K562 (cell line): ENCODE data around the gene ZC3H12A. TPM values are rescaled to one million over a fixed set of nuclear protein-coding genes. Genes with fewer than 3 reads are reported as not detected.

ENCODE experiments used
- ATAC-seq: fragments of 200-7000 bp; cut with Tn5 transposase; 3 replicates; pipeline ENCODE4 v1.9.1; 2020; ENCODE audit warnings: moderate library complexity
- BruUV-seq: library from RNA; stranded (reverse); fragments of 400-500 nt; replicated peaks from 2 replicates; lab custom pipeline; 2021; lab: Mats Ljungman, UMichigan
- CTCF ChIA-PET: fragments of 300-600 bp; formaldehyde crosslinking; extraction: SDS; loops from one replicate; lab custom pipeline; 2021; ENCODE audit warnings: low intra/inter-chr PET ratio; lab: Yijun Ruan, JAX
- POLR2A ChIA-PET: fragments of 300-600, 350-650 bp; sonication (Branson Sonifier 250); formaldehyde crosslinking; extraction: SDS; loops from one replicate; lab custom pipeline; 2021; ENCODE audit warnings: antibody characterized with exemption, inconsistent platforms; lab: Yijun Ruan, JAX
- DNase-seq, 4 experiments: peaks; one replicate each; pipeline versions ENCODE4 v3.0.0 to v3.0.0-alpha.2; 2011 to 2018; ENCODE audit warnings: low spot score in 3 of 4, mixed read lengths in 3 of 4; ENCODE audit errors: extremely low read depth in 1 of 4
- FAIRE-seq: peaks from 2 replicates; lab custom pipeline; 2011; peaks lifted over from hg19 to GRCh38; lab: Jason Lieb, UNC
- H2AFZ ChIP-seq: 2 replicates; pipeline ENCODE4 v1.6.0; 2011; ENCODE audit warnings: low read depth, low read length, control low read depth, inconsistent platforms
- H3K27ac ChIP-seq: fragments of 200-600 bp; 3 replicates; pipeline ENCODE4 v1.8.0; 2011; ENCODE audit warnings: low read depth, mild to moderate bottlenecking, control low read depth, inconsistent platforms, low read length, moderate library complexity, mixed read lengths; ENCODE audit errors: extremely low read depth
- H3K27me3 ChIP-seq, 2 experiments: fragments of 300-600 bp in 1 of 2; 2 replicates in 1 of 2; 3 replicates in 1 of 2; pipeline versions ENCODE4 v1.6.0 to v1.8.0; 2011; ENCODE audit warnings: inconsistent platforms in 2 of 2, low read length in 2 of 2, mild to moderate bottlenecking in 1 of 2, mixed read lengths in 1 of 2, moderate library complexity in 1 of 2; ENCODE audit not compliant: control insufficient read depth in 2 of 2, insufficient read depth in 2 of 2
- H3K36me3 ChIP-seq: fragments of 300-600 bp; 3 replicates; pipeline ENCODE4 v1.8.0; 2011; ENCODE audit warnings: mild to moderate bottlenecking, low read length, inconsistent platforms; ENCODE audit not compliant: control insufficient read depth, insufficient read depth
- H3K4me1 ChIP-seq, 2 experiments: fragments of 200-600 bp in 1 of 2; replicated peaks in 1 of 2; 2 replicates in 1 of 2; 3 replicates in 1 of 2; pipeline versions ENCODE4 v1.5.1 to v1.8.0; 2011; ENCODE audit warnings: inconsistent platforms in 2 of 2, low read length in 2 of 2, mild to moderate bottlenecking in 1 of 2, mixed read lengths in 1 of 2, moderate library complexity in 1 of 2; ENCODE audit not compliant: control insufficient read depth in 2 of 2, insufficient read depth in 2 of 2
- H3K4me2 ChIP-seq: 2 replicates; pipeline ENCODE4 v1.6.1; 2011; ENCODE audit warnings: low read length, control low read depth, inconsistent platforms, mixed read lengths; ENCODE audit not compliant: insufficient read depth
- H3K4me3 ChIP-seq: fragments of 200-600 bp; sonication (generic), shearing (Covaris generic); 2 replicates; pipeline ENCODE4 v1.5.1; 2016; ENCODE audit warnings: control low read depth, inconsistent platforms
- H3K79me2 ChIP-seq: fragments of 200-600 bp; 3 replicates; pipeline ENCODE4 v1.8.0; 2011; ENCODE audit warnings: low read length, inconsistent platforms; ENCODE audit not compliant: control insufficient read depth, insufficient read depth
- H3K9ac ChIP-seq, 2 experiments: 2 replicates each; pipeline versions ENCODE4 v1.6.0 to v1.6.1; 2011; ENCODE audit warnings: low read depth in 2 of 2, low read length in 2 of 2, control low read depth in 1 of 2, inconsistent platforms in 1 of 2, mild to moderate bottlenecking in 1 of 2, mixed read lengths in 1 of 2; ENCODE audit not compliant: insufficient read depth in 1 of 2
- H3K9me1 ChIP-seq: one replicate; pipeline ENCODE4 v1.6.0; 2011; ENCODE audit warnings: inconsistent platforms, mild to moderate bottlenecking, low read length, moderate library complexity; ENCODE audit not compliant: control insufficient read depth, insufficient read depth
- H3K9me3 ChIP-seq: replicated peaks from 2 replicates; pipeline ENCODE4 v1.5.1; 2011; ENCODE audit warnings: low read depth, low read length, inconsistent platforms; ENCODE audit not compliant: control insufficient read depth, insufficient read depth
- H4K20me1 ChIP-seq: replicated peaks from 2 replicates; pipeline ENCODE4 v1.6.1; 2011; ENCODE audit warnings: low read length, inconsistent platforms, mixed read lengths; ENCODE audit not compliant: control insufficient read depth, insufficient read depth
- ELF1 ChIP-seq: fragments of 200-800 bp; sonication (Bioruptor generic); IDR thresholded peaks from 2 replicates; pipeline ENCODE4 v1.6.1; 2016; ENCODE audit warnings: missing genetic modification characterization, missing compliant biosample characterization
- HCFC1 ChIP-seq: IDR thresholded peaks from 2 replicates; pipeline ENCODE4 v1.6.1; 2012; ENCODE audit warnings: low read depth, low read length, improper control_type of control experiment
- NKRF ChIP-seq: fragments of 450-650 bp; IDR thresholded peaks from 2 replicates; pipeline ENCODE4 v1.6.1; 2016; ENCODE audit warnings: borderline replicate concordance
- NR0B1 ChIP-seq: fragments of 450-650 bp; IDR thresholded peaks from one replicate; pipeline ENCODE4 v1.6.1; 2018; ENCODE audit warnings: mild to moderate bottlenecking, moderate library complexity; ENCODE audit not compliant: partially characterized antibody
- NUFIP1 ChIP-seq: fragments of 450-650 bp; IDR thresholded peaks from 2 replicates; pipeline ENCODE4 v1.6.1; 2018; ENCODE audit not compliant: partially characterized antibody
- TCF15 ChIP-seq: fragments of 250-450 bp; sonication (Bioruptor Pico); IDR thresholded peaks from 2 replicates; pipeline ENCODE4 v1.8.0; 2022; ENCODE audit warnings: moderate library complexity, mild to moderate bottlenecking, inconsistent platforms
- ZBTB33 ChIP-seq: sonication (generic); formaldehyde crosslinking; IDR thresholded peaks from 2 replicates; pipeline ENCODE4 v1.8.1; 2023; ENCODE audit warnings: mild to moderate bottlenecking, missing genetic modification reagents
- WGBS: fragments of 100-300 bp; shearing (Covaris generic); methylation state at CpG from one replicate; pipeline ENCODE4 v1.1.6; 2016; ENCODE audit warnings: low coverage, mixed read lengths; ENCODE audit not compliant: insufficient coverage; ENCODE audit errors: missing lambda C conversion rate; 5-methylcytosine and 5-hydroxymethylcytosine counted together
- in situ Hi-C: fragments of 300-500 bp; cut with MboI; formaldehyde crosslinking; loops from 4 replicates; pipeline ENCODE4 v1.15.0; 2018; ENCODE audit warnings: inconsistent platforms, mixed read lengths
- intact Hi-C: fragments of 100-400 bp; cut with micrococcal nuclease; formaldehyde crosslinking; loops from 2 replicates; pipeline ENCODE4 v1.14.2; 2022
- polyA plus RNA-seq, 8 experiments: library from polyadenylated mRNA; depleted of rRNA in 4 of 8; stranded (reverse) in 5 of 8; unstranded in 3 of 8; fragments of >200 nt; fragmentation: Nextera tagmentation in 2 of 8; fragmentation: Illumina TruSeq in 1 of 8; extraction: Ambion mirVana in 2 of 8; extraction: Trizol in 1 of 8; gene quantifications; 2 replicates each; pipeline versions ENCODE4 v1.2.1 to v1.2.3, GENCODE V29; 2011 to 2014; ENCODE audit warnings: inconsistent platforms in 1 of 8, missing spikeins in 1 of 8
- total RNA-seq, 7 experiments: library from RNA; depleted of rRNA in 6 of 7; stranded (reverse); fragments of >200 nt in 6 of 7; fragmentation: Illumina TruSeq in 2 of 7; extraction: Trizol in 2 of 7; gene quantifications; 2 replicates each; pipeline versions ENCODE4 v1.2.1 to v1.2.3, GENCODE V29; 2011 to 2021; ENCODE audit warnings: low replicate concordance in 1 of 7

ZC3H12A gene
- total and polyA plus RNA-seq, 9 of the 15 experiments (the other 6 are each of a cell fraction or from before 2014, with no cell fraction given), result 0.14 to 9.4 (median 6.7) TPM

- H3K4me2 ChIP-seq, result no peak overlapping the region
- H3K9ac ChIP-seq, result no peak overlapping the region
- H3K27me3 ChIP-seq, result no peaks in the 10 kb centered on the region
- ChIA-PET CTCF (no interaction called here), POLR2A (interaction anchor here (0.5 to 8.8 kb wide), 4 partner anchors 8 to 180 kb away, joined by 3 to 65 read pairs (median 12); no protein-coding TSS in a partner anchor)
- H4K20me1 ChIP-seq, result no peaks in the 10 kb centered on the region
- no peak for FAIRE-seq
- intact Hi-C loops (no loop called here), in situ Hi-C loops (no loop called here)
- WGBS, result 93% methylated on average over 2 of the region's 2 CpGs
- peaks cover 68% of the 10 kb centered on the region for H3K36me3 ChIP-seq
- H3K4me3 ChIP-seq, result no peak overlapping the region
- TF ChIP-seq ZBTB33 (CRISPR knock-in tag) (no peak), ELF1 (no peak), NR0B1 (no peak), HCFC1 (no peak), NUFIP1 (no peak), TCF15 (CRISPR knock-in tag) (no peak), NKRF (no peak)
- H3K9me1 ChIP-seq, result no peaks in the 10 kb centered on the region
- H3K9me3 ChIP-seq, result no peaks in the 10 kb centered on the region
- H3K79me2 ChIP-seq, result no peaks in the 10 kb centered on the region
- no peaks in the 10 kb centered on the region; a peak in 1 of 5 replicates for H3K4me1 ChIP-seq
- BruUV-seq, result TSS peak; percentile 22
- ATAC-seq, result no peak
- H3K27ac ChIP-seq, result no peak overlapping the region
- DNase-seq, result no peak
- H2AFZ ChIP-seq, result no peak overlapping the region
These were observed 19.1 kb downstream of the ZC3H12A start for GRCh38 chr1:37493336-37494098.
